IMR-90 (cell line): ENCODE results near the gene TCERG1. TPM values are rescaled to one million over a fixed set of nuclear protein-coding genes. Genes with fewer than 3 reads are reported as not detected.

Experiments used
- ATAC-seq: fragments of 200-7000 bp; cut with Tn5 transposase; 2 replicates; pipeline ENCODE4 v1.9.1; 2020; ENCODE audit warnings: low read depth, mild to moderate bottlenecking, moderate library complexity
- BruUV-seq: library from RNA; stranded (reverse); fragments of 400-500 nt; replicated peaks from 2 replicates; lab custom pipeline; 2021; lab: Mats Ljungman, UMichigan
- CTCF ChIA-PET: fragments of 300-600 bp; formaldehyde crosslinking; extraction: SDS; loops from one replicate; lab custom pipeline; 2021; ENCODE audit warnings: antibody characterized with exemption; lab: Yijun Ruan, JAX
- POLR2A ChIA-PET: fragments of 300-600 bp; sonication (Branson Sonifier 250); formaldehyde crosslinking; loops from one replicate; lab custom pipeline; 2022; ENCODE audit warnings: antibody characterized with exemption; ENCODE audit not compliant: unreplicated experiment; lab: Charles Lee
- DNase-seq: peaks from one replicate; pipeline ENCODE4 v3.0.0; 2013
- H2AFZ ChIP-seq: replicated peaks from 2 replicates; pipeline ENCODE3; 2013; ENCODE audit warnings: low read length, mild to moderate bottlenecking; ENCODE audit not compliant: poor library complexity
- H2AK5ac ChIP-seq: 2 replicates; pipeline ENCODE4 v1.6.1; 2013; ENCODE audit warnings: low read depth, low read length, inconsistent platforms
- H2AK9ac ChIP-seq: replicated peaks from 2 replicates; pipeline ENCODE3; 2013; ENCODE audit warnings: mild to moderate bottlenecking, low read depth, low read length, moderate library complexity; ENCODE audit not compliant: poor library complexity
- H2BK120ac ChIP-seq: 2 replicates; pipeline ENCODE4 v1.6.1; 2013; ENCODE audit warnings: low read depth, low read length, inconsistent platforms
- H2BK15ac ChIP-seq: 3 replicates; pipeline ENCODE4 v1.6.1; 2013; ENCODE audit warnings: low read depth, low read length, inconsistent platforms
- H2BK20ac ChIP-seq: 2 replicates; pipeline ENCODE4 v1.6.1; 2013; ENCODE audit warnings: low read depth, mild to moderate bottlenecking, inconsistent platforms, low read length, moderate library complexity
- H2BK5ac ChIP-seq: 2 replicates; pipeline ENCODE4 v1.6.1; 2013; ENCODE audit warnings: mild to moderate bottlenecking, low read depth, low read length, inconsistent platforms; ENCODE audit not compliant: poor library complexity, severe bottlenecking
- H3K14ac ChIP-seq: replicated peaks from 2 replicates; pipeline ENCODE4 v1.6.1; 2013; ENCODE audit warnings: low read depth, low read length, inconsistent platforms
- H3K18ac ChIP-seq: 2 replicates; pipeline ENCODE4 v1.6.1; 2013; ENCODE audit warnings: low read depth, low read length, control low read depth
- H3K23ac ChIP-seq: 2 replicates; pipeline ENCODE4 v1.6.1; 2013; ENCODE audit warnings: low read depth, low read length, inconsistent platforms
- H3K27ac ChIP-seq: 2 replicates; pipeline ENCODE4 v1.5.1; 2013; ENCODE audit warnings: mild to moderate bottlenecking, control low read depth, low read length; ENCODE audit not compliant: insufficient read depth
- H3K27me3 ChIP-seq: 2 replicates; pipeline ENCODE4 v1.6.1; 2013; ENCODE audit warnings: low read length; ENCODE audit not compliant: control insufficient read depth, insufficient read depth
- H3K36me3 ChIP-seq: 2 replicates; pipeline ENCODE4 v1.6.1; 2013; ENCODE audit warnings: low read length, mixed read lengths; ENCODE audit not compliant: control insufficient read depth, insufficient read depth
- H3K4ac ChIP-seq: 2 replicates; pipeline ENCODE4 v1.6.1; 2013; ENCODE audit warnings: low read depth, low read length, inconsistent platforms
- H3K4me1 ChIP-seq: 2 replicates; pipeline ENCODE4 v1.6.1; 2013; ENCODE audit warnings: low read length, mixed read lengths; ENCODE audit not compliant: control insufficient read depth, insufficient read depth
- H3K4me2 ChIP-seq: 2 replicates; pipeline ENCODE4 v1.6.1; 2013; ENCODE audit warnings: low read depth, mild to moderate bottlenecking, control low read depth, low read length, moderate library complexity
- H3K4me3 ChIP-seq: 2 replicates; pipeline ENCODE4 v1.5.1; 2013; ENCODE audit warnings: low read depth, mild to moderate bottlenecking, control low read depth, low read length, moderate library complexity; ENCODE audit not compliant: insufficient read depth
- H3K56ac ChIP-seq: 2 replicates; pipeline ENCODE4 v1.6.1; 2013; ENCODE audit warnings: low read length, inconsistent platforms; ENCODE audit not compliant: insufficient read depth; ENCODE audit errors: extremely low read depth
- H3K79me1 ChIP-seq, 2 experiments: 2 replicates each; pipeline ENCODE4 v1.6.1; 2013; ENCODE audit warnings: low read length in 2 of 2, inconsistent platforms in 1 of 2, low read depth in 1 of 2
- H3K9ac ChIP-seq: 2 replicates; pipeline ENCODE4 v1.6.1; 2013; ENCODE audit warnings: low read depth, low read length, control low read depth
- H3K9me1 ChIP-seq: 2 replicates; pipeline ENCODE4 v1.6.1; 2013; ENCODE audit warnings: low read length, inconsistent platforms; ENCODE audit not compliant: insufficient read depth
- H3K9me3 ChIP-seq: 2 replicates; pipeline ENCODE4 v1.6.1; 2013; ENCODE audit warnings: low read length; ENCODE audit not compliant: control insufficient read depth, insufficient read depth
- H4K20me1 ChIP-seq: 2 replicates; pipeline ENCODE4 v1.6.1; 2013; ENCODE audit warnings: low read length, inconsistent platforms; ENCODE audit not compliant: insufficient read depth
- H4K5ac ChIP-seq: 2 replicates; pipeline ENCODE4 v1.6.1; 2013; ENCODE audit warnings: mild to moderate bottlenecking, low read depth, low read length, control low read depth
- H4K8ac ChIP-seq, 2 experiments: 2 replicates each; pipeline ENCODE4 v1.6.1; 2013; ENCODE audit warnings: low read depth in 2 of 2, low read length in 2 of 2, control low read depth in 1 of 2, inconsistent platforms in 1 of 2
- H4K91ac ChIP-seq: 2 replicates; pipeline ENCODE4 v1.6.1; 2013; ENCODE audit warnings: low read depth, low read length, inconsistent platforms; ENCODE audit not compliant: insufficient read depth
- CEBPB ChIP-seq: IDR thresholded peaks from 2 replicates; pipeline ENCODE4 v1.6.1; 2012; ENCODE audit warnings: low read depth, low read length, improper control_type of control experiment
- MXI1 ChIP-seq: IDR thresholded peaks from 2 replicates; pipeline ENCODE4 v1.6.1; 2012; ENCODE audit warnings: low read depth, mild to moderate bottlenecking, low read length, moderate library complexity, borderline replicate concordance
- NFE2L2 ChIP-seq: fragments of 150-350 bp; IDR thresholded peaks from 2 replicates; pipeline ENCODE4 v1.6.1; 2016; ENCODE audit warnings: low read depth, mild to moderate bottlenecking, low read length
- RCOR1 ChIP-seq: IDR thresholded peaks from 2 replicates; pipeline ENCODE4 v1.6.1; 2012; ENCODE audit warnings: mild to moderate bottlenecking, low read length, improper control_type of control experiment; ENCODE audit not compliant: insufficient replicate concordance
- SMC3 ChIP-seq: fragments of 150-350 bp; IDR thresholded peaks from 2 replicates; pipeline ENCODE4 v1.6.1; 2016; ENCODE audit warnings: low read depth, mild to moderate bottlenecking, antibody characterized with exemption, low read length, moderate library complexity
- WGBS, 2 experiments: methylation state at CpG; one replicate each; pipeline versions ENCODE4 v1.1.5 to v1.1.7; 2013; ENCODE audit warnings: missing lambda C conversion rate in 2 of 2; ENCODE audit not compliant: insufficient read length in 1 of 2; ENCODE audit errors: extremely low coverage in 2 of 2; 5-methylcytosine and 5-hydroxymethylcytosine counted together
- dilution Hi-C: fragments of 300-500 bp; cut with HindIII; formaldehyde crosslinking; loops from one replicate; pipeline ENCODE4 v1.14.3; 2018; ENCODE audit warnings: low sequenced_read_pairs; ENCODE audit not compliant: unreplicated experiment
- in situ Hi-C: fragments of 300-500 bp; cut with MboI; formaldehyde crosslinking; loops from 3 replicates; pipeline ENCODE4 v1.14.3; 2019; ENCODE audit warnings: low sequenced_read_pairs, inconsistent platforms, mixed read lengths
- intact Hi-C: fragments of 100-400 bp; cut with micrococcal nuclease; formaldehyde crosslinking; loops from 2 replicates; pipeline ENCODE4 v1.10.0; 2022
- polyA plus RNA-seq, 3 experiments: library from polyadenylated mRNA; depleted of rRNA; stranded (reverse); fragments of >200 nt; gene quantifications; 2 replicates each; pipeline ENCODE4 v1.2.3, GENCODE V29; 2012; ENCODE audit warnings: low replicate concordance in 1 of 3
- total RNA-seq: library from RNA; depleted of rRNA; stranded (reverse); fragments of >200 nt; gene quantifications from 2 replicates; pipeline ENCODE4 v1.2.3, GENCODE V29; 2012
- TF ChIP-seq, protein P1 (sequence below): conservative IDR thresholded peaks from 2 replicates; pipeline ENCODE4 v1.5.1; 2012; ENCODE audit warnings: mild to moderate bottlenecking, low read depth, low read length, improper control_type of control experiment

TCERG1 gene
- total and polyA plus RNA-seq, 2 of the 4 experiments (the other 2 are of a cell fraction), result 21.9 to 44.7 TPM

DNA sequence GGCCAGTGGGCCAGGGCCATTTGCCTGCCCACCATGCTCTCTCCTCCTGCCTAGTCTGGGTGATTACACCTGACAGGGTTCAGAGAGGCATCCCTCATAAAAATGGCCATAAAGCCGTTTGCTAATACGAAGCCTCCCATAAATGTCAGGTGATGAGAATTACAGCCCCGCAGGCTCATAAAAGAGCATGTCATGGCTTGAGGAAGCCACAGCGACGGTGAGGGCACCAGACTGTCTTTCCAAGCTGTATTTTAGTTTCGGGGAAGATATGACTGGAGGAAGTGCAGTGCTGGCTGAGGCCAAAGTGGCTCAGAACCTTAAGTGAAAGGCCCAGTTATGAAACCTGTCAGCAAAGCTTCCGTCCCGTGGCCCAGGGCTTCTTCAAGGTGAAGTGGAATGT lies 18.5 kb upstream of the TCERG1 start:
- peaks cover 11% of the 10 kb centered on the region for H3K27me3 ChIP-seq
- H3K4me1 ChIP-seq, result no peaks in the 10 kb centered on the region
- no peak overlapping the region for H2BK120ac ChIP-seq
- DNase-seq (no peak), ATAC-seq (no peak)
- TF ChIP-seq SMC3 (no peak), NFE2L2 (no peak), CEBPB (no peak), MXI1 (no peak), RCOR1 (no peak)
- TF ChIP-seq, protein P1, sequence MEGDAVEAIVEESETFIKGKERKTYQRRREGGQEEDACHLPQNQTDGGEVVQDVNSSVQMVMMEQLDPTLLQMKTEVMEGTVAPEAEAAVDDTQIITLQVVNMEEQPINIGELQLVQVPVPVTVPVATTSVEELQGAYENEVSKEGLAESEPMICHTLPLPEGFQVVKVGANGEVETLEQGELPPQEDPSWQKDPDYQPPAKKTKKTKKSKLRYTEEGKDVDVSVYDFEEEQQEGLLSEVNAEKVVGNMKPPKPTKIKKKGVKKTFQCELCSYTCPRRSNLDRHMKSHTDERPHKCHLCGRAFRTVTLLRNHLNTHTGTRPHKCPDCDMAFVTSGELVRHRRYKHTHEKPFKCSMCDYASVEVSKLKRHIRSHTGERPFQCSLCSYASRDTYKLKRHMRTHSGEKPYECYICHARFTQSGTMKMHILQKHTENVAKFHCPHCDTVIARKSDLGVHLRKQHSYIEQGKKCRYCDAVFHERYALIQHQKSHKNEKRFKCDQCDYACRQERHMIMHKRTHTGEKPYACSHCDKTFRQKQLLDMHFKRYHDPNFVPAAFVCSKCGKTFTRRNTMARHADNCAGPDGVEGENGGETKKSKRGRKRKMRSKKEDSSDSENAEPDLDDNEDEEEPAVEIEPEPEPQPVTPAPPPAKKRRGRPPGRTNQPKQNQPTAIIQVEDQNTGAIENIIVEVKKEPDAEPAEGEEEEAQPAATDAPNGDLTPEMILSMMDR, result no peak
- no peak overlapping the region for H3K9ac ChIP-seq
- no peaks in the 10 kb centered on the region for H3K9me3 ChIP-seq
- H4K5ac ChIP-seq, result no peak overlapping the region
- in situ Hi-C loops, result loop anchor here (25.0 kb wide), 1 partner anchor 291 kb away; no protein-coding TSS in a partner anchor
- H2AK9ac ChIP-seq, result no peak overlapping the region
- ChIA-PET POLR2A (no interaction called here), CTCF (no interaction called here)
- dilution Hi-C loops, result no loop called here
- H3K27ac ChIP-seq, result no peak overlapping the region
- H3K18ac ChIP-seq, result no peak overlapping the region
- no TSS peak for BruUV-seq
- no peaks in the 10 kb centered on the region for H4K20me1 ChIP-seq
- H2BK20ac ChIP-seq, result no peak overlapping the region
- no peaks in the 10 kb centered on the region for H3K79me1 ChIP-seq
- no peak overlapping the region for H3K4ac ChIP-seq
- no peaks in the 10 kb centered on the region for H3K9me1 ChIP-seq
- H3K36me3 ChIP-seq, result no peaks in the 10 kb centered on the region
- H3K4me2 ChIP-seq, result no peak overlapping the region
- no peak overlapping the region for H2AK5ac ChIP-seq
- no peak overlapping the region for H2BK15ac ChIP-seq
- H2AFZ ChIP-seq, result peak overlapping the region; percentile 49
- no peak overlapping the region for H3K56ac ChIP-seq
- H3K4me3 ChIP-seq, result no peak overlapping the region
- H4K8ac ChIP-seq, result no peak overlapping the region
- intact Hi-C loops, result loop anchor here (5.0 kb wide), 1 partner anchor 246 kb away; the partner anchor contains the start of gene LARS1
- WGBS, 2 experiments, result 42% methylated on average over 2 of the region's 8 CpGs; no CpG with 5 or more reads in 1 of the 2 experiments
- H3K14ac ChIP-seq, result no peak overlapping the region
- H3K23ac ChIP-seq, result no peak overlapping the region
- no peak overlapping the region for H2BK5ac ChIP-seq
- no peak overlapping the region for H4K91ac ChIP-seq
